Left lung (tissue), 14 donors: Measurements from ENCODE around the gene CHRNA10. TPM values are rescaled to one million over a fixed set of nuclear protein-coding genes. Genes with fewer than 3 reads are reported as not detected.

ENCODE experiments used
- ATAC-seq: fragments of 200-7000 bp; cut with Tn5 transposase; one replicate; pipeline ENCODE4 v1.9.1; 2020; ENCODE audit warnings: moderate library complexity
- DNase-seq, 4 donors: peaks; one replicate each; pipeline ENCODE4 v3.0.0-alpha.2; 2013 to 2020
- H3K27ac ChIP-seq, 2 donors: fragments of 200-600 bp; sonication (generic) in 1 of 2; one replicate each; pipeline versions ENCODE4 v1.5.0 to v1.8.0; 2020 to 2021
- H3K27me3 ChIP-seq, 2 donors: fragments of 200-600 bp; sonication (generic) in 1 of 2; one replicate each; pipeline versions ENCODE4 v1.5.0 to v1.8.0; 2020 to 2021
- H3K36me3 ChIP-seq, 2 donors: fragments of 200-600 bp; sonication (generic) in 1 of 2; one replicate each; pipeline versions ENCODE4 v1.5.0 to v1.8.0; 2020 to 2021
- H3K4me1 ChIP-seq, 2 donors: fragments of 200-600 bp; one replicate each; pipeline ENCODE4 v1.8.0; 2021
- H3K4me3 ChIP-seq, 2 donors: fragments of 200-600 bp; sonication (generic) in 1 of 2; one replicate each; pipeline versions ENCODE4 v1.5.0 to v1.8.0; 2020 to 2021; ENCODE audit warnings: mild to moderate bottlenecking in 1 of 2
- H3K9me3 ChIP-seq, 2 donors: fragments of 200-600 bp; sonication (generic) in 1 of 2; one replicate each; pipeline versions ENCODE4 v1.5.0 to v1.8.0; 2020 to 2021
- intact Hi-C, 2 donors: fragments of 100-400 bp; cut with DNase I; formaldehyde crosslinking; loops; one replicate each; pipeline versions ENCODE4 v1.11.2 to v1.14.2; 2022
- long read RNA-seq, 12 donors: library from polyadenylated mRNA in 2 of 12; unstranded in 2 of 12; transcript quantifications; one replicate each; pipeline ENCODE4 v2.0.0 and lab custom pipeline, GENCODE V29; 2019 to 2026
- polyA plus RNA-seq, 6 donors: library from polyadenylated mRNA; unstranded; fragments of 120-200 nt; gene quantifications; one replicate each; pipeline ENCODE4 v1.2.1, GENCODE V29; 2013; ENCODE audit not compliant: insufficient read length in 6 of 6
- total RNA-seq, 2 donors: library from RNA; stranded (reverse); fragmentation: NEBNext Ultra II Directional; extraction: Animal tissue kit (Norgen Biotek cat#: 25700); gene quantifications; one replicate each; pipeline ENCODE4 v1.2.1, GENCODE V29; 2021
- TF ChIP-seq, protein P1 (sequence below), 2 donors: fragments of 200-600 bp; sonication (generic) in 1 of 2; IDR thresholded peaks; one replicate each; pipeline versions ENCODE4 v1.5.0 to v1.8.0; 2021; ENCODE audit warnings: antibody characterized with exemption in 2 of 2
- donor health status: DM: no; HTN: yes; CAD: no.
- donor health status: DM: no; HTN: no; CAD: no.

CHRNA10 gene, protein sequence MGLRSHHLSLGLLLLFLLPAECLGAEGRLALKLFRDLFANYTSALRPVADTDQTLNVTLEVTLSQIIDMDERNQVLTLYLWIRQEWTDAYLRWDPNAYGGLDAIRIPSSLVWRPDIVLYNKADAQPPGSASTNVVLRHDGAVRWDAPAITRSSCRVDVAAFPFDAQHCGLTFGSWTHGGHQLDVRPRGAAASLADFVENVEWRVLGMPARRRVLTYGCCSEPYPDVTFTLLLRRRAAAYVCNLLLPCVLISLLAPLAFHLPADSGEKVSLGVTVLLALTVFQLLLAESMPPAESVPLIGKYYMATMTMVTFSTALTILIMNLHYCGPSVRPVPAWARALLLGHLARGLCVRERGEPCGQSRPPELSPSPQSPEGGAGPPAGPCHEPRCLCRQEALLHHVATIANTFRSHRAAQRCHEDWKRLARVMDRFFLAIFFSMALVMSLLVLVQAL
- total RNA-seq = 1 to 10 TPM in 1 of 2 donors, under 1 TPM in 1; 0.67 to 1.5 TPM
- 1 to 10 TPM; 2.1 to 4.1 (median 2.3) TPM for polyA plus RNA-seq
- long read RNA-seq, donor 1 = 0 reads
- long read RNA-seq, donor 2 = 0 reads
- long read RNA-seq, donor 3 = 0 reads
- long read RNA-seq, donor 4 = 0 reads
- long read RNA-seq, donor 5 = 0 reads
- long read RNA-seq, donor 6 = 0 reads
- long read RNA-seq, donor 7 = 0 reads
- long read RNA-seq, donor 8, partial matches to known transcripts = 0 of 2 reads
- long read RNA-seq, donor 8, other reads (novel, unspliced or antisense) = 0 of 2 reads
- long read RNA-seq, donor 9 = 0 reads
- long read RNA-seq, donor 10 = 0 reads
- long read RNA-seq, donor 11 = 0 reads
- long read RNA-seq, donor 12, partial matches to known transcripts = 0 of 1 reads
- long read RNA-seq, donor 12, other reads (novel, unspliced or antisense) = 0 of 1 reads

DNA sequence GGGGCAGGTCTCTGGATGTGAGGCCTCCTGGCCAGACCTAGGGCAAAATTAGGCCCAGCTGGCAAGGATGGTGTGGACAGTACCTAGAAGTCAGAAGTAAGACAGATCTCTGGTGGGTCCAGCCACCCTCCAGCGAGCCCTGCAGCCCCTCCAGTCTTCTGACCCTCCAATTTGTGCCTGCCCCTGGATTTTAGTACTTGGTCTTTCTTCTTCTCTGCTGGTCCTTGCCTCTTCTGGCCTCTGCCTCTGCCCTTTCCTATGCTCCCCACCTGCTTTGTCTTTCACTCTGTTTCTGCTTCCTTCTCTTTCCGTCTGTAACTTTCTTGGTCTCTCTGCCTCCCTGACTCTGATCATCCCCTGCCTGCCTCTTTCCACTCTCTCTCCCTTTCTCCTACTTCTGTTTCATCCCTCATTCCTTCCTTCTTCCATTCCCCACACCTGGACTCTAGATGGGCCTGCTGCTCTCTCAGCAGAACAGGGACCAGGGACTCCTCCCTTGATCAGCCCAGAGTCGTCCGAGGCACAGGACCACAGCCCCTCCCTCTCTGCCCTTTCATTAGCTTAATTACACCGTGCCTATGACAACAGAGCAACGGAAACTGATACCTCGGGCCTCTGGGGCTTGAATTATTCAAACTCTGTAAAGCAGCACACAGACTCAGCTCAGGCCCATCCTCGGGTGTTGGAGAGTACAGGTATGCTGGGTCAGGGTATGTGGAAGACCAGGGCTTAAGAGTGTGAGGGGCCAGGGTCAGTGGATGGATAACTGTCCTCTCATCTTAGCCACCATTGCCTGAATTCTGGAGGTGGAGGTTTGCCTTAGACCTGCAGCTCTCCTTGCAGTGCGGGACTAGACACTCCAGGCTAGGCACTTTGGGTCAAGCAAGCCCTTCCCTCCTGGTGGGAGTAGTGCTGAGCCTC is at the start of gene CHRNA10:
TSS of gene CHRNA10 (minus strand) at position 51 of the 921 bp plus-strand sequence. CDS start 72 bp downstream, outside the sequence.
- DNase-seq = no peak

DNA sequence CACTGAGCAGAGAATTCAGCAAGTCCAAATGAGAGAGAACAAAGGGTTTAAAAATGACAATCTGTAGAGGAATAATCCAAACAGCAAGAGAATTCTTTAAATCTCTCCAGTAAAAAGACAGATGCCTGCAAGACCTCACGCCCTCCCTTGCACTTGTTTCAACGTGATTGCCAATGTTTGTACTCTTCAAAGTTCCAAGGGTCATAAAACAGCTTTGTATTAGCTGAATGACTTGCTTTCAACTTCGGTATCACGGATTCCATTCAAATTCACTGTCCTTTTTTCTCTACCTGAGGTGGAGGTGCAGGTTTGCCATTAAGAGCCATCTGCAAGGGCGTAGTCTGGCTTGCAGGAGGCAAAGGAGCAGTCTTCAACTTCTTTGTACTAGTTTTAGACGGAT is 41.1 kb upstream of the CHRNA10 start:
- ATAC-seq (no peak), DNase-seq (no peak)
- H3K9me3 ChIP-seq = no peaks in the 10 kb centered on the region
- H3K4me3 ChIP-seq = no peak overlapping the region
- H3K4me1 ChIP-seq = no peaks in the 10 kb centered on the region
- no peak overlapping the region for H3K27ac ChIP-seq
- TF ChIP-seq, protein P1, sequence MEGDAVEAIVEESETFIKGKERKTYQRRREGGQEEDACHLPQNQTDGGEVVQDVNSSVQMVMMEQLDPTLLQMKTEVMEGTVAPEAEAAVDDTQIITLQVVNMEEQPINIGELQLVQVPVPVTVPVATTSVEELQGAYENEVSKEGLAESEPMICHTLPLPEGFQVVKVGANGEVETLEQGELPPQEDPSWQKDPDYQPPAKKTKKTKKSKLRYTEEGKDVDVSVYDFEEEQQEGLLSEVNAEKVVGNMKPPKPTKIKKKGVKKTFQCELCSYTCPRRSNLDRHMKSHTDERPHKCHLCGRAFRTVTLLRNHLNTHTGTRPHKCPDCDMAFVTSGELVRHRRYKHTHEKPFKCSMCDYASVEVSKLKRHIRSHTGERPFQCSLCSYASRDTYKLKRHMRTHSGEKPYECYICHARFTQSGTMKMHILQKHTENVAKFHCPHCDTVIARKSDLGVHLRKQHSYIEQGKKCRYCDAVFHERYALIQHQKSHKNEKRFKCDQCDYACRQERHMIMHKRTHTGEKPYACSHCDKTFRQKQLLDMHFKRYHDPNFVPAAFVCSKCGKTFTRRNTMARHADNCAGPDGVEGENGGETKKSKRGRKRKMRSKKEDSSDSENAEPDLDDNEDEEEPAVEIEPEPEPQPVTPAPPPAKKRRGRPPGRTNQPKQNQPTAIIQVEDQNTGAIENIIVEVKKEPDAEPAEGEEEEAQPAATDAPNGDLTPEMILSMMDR (IDR thresholded peaks at IDR 0.05) = no peak
- H3K36me3 ChIP-seq = peaks cover 0 to 92% of the 10 kb centered on the region in 2 donors
- intact Hi-C loops = no loop called here
- no peaks in the 10 kb centered on the region for H3K27me3 ChIP-seq

More for the DNA sequence above, at the start of gene CHRNA10:
- intact Hi-C loops = no loop called here
- no peaks in the 10 kb centered on the region for H3K27me3 ChIP-seq
- no peak within 1 kb of the TSS for H3K4me3 ChIP-seq
- H3K9me3 ChIP-seq = no peaks in the 10 kb centered on the region
- ATAC-seq = no peak
- no peaks in the 10 kb centered on the region for H3K4me1 ChIP-seq
- TF ChIP-seq, protein P1 (IDR thresholded peaks at IDR 0.05) = no peak
- no peak within 1 kb of the TSS for H3K27ac ChIP-seq
- peaks cover 3 to 100% of the 10 kb centered on the region in 2 donors for H3K36me3 ChIP-seq

DNA sequence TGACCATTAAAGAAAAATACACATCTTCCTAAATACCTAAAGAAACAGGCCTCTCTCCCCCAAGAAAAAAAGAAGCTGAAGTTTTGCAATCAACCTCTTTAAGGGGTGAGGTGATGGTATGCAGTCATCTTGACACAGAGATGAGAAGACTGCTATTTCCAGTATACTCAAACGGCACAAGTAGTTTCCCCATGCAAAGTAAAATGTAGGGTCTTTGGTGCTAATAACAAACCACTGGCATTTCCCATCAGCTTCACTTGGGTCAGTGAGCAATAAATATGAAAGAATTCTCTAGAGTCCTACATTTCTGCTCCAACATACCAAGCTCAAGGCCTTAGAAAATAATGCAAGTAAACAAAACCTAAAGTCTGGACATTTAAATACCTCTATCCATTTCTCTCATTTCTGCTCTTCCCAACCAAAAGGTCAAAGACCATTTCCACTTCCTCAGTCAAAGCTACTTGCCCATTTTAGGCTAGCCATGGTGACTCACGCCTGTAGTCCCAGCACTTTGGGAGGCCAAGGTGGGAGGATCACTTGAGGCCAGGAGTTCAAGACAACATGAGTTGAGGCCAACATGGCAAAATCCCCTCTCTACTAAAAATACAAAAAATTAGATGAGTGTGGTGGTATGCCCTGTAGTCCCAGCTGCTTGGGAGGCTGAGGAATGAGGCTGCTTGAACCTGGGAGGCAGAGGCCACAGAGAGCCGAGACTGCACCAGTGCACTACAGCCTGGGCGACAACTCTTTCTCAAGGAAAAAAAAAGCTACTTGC is 39.5 kb upstream of the CHRNA10 start:
- Histone ChIP-seq H3K36me3 (peaks cover 0 to 92% of the 10 kb centered on the region in 2 donors), H3K4me1 (no peaks in the 10 kb centered on the region), H3K9me3 (no peaks in the 10 kb centered on the region), H3K27ac (no peak overlapping the region), H3K27me3 (no peaks in the 10 kb centered on the region), H3K4me3 (no peak overlapping the region)
- DNase-seq (no peak), ATAC-seq (no peak)
- intact Hi-C loops = no loop called here
- TF ChIP-seq, protein P1 (IDR thresholded peaks at IDR 0.05) = no peak

DNA sequence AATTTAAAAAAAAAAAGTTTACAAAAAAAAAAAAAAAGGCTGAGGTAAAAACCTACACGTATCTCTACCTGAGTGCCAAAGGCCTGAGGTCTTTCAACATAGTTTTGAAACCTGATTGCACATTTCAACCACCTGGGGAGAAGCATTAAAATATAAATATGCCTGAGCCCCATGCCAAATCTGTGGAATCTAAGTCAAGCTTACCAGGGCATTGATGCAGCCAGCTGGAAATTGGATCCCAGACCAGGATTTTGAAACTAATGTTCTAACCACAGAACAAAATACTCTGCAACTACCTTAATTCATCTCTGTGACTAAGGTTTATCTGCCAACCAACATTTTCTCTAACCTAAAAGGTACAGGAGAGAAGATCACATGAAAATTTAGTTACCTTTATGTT is 38.8 kb upstream of the CHRNA10 start:
- H3K9me3 ChIP-seq = no peaks in the 10 kb centered on the region
- ATAC-seq (no peak), DNase-seq (no peak)
- intact Hi-C loops = no loop called here
- no peaks in the 10 kb centered on the region for H3K27me3 ChIP-seq
- no peaks in the 10 kb centered on the region for H3K4me1 ChIP-seq
- TF ChIP-seq, protein P1 (IDR thresholded peaks at IDR 0.05) = no peak
- peaks cover 0 to 92% of the 10 kb centered on the region in 2 donors for H3K36me3 ChIP-seq
- no peak overlapping the region for H3K4me3 ChIP-seq
- H3K27ac ChIP-seq = no peak overlapping the region
